GM12873 (cell line): ENCODE data around the gene SLC37A1.

Experiments used
- CTCF ChIP-seq: IDR thresholded peaks from 2 replicates; pipeline ENCODE4 v1.5.1; 2012; ENCODE audit warnings: low read depth, mild to moderate bottlenecking, moderate library complexity, low read length, control low read depth; ENCODE audit not compliant: insufficient read depth; ENCODE audit errors: missing control alignments

The SLC37A1 gene

GRCh38 chr21:42619841-42620240 is 106.2 kb downstream of the SLC37A1 start:
- no peak for TF ChIP-seq CTCF

GRCh38 chr21:42621166-42621818 is 107.6 kb downstream of the SLC37A1 start:
- no peak for TF ChIP-seq CTCF

GRCh38 chr21:42621819-42622177 is 108.1 kb downstream of the SLC37A1 start:
- TF ChIP-seq CTCF: no peak

DNA sequence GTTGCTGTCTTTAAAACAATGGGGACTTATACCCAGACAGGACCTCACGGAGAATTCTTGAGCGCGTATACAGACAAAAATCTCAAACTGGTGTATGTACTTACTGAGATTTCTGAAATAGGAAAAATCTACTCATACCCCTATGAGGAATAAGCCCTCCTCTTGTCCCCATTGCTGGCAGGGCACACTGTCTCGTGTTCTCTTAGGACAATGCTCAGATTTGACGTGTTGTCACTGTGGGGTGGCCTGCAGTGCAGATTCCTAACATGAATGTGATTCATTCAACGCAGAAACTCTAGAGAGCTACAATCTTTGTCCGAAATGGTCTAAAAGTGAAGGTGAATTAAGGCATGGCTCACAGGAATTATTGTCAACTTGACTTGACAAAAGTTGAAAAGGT is 108.6 kb downstream of the SLC37A1 start:
- TF ChIP-seq CTCF: no peak

GRCh38 chr21:42623694-42624093 is 110.0 kb downstream of the SLC37A1 start:
- no peak for TF ChIP-seq CTCF

DNA sequence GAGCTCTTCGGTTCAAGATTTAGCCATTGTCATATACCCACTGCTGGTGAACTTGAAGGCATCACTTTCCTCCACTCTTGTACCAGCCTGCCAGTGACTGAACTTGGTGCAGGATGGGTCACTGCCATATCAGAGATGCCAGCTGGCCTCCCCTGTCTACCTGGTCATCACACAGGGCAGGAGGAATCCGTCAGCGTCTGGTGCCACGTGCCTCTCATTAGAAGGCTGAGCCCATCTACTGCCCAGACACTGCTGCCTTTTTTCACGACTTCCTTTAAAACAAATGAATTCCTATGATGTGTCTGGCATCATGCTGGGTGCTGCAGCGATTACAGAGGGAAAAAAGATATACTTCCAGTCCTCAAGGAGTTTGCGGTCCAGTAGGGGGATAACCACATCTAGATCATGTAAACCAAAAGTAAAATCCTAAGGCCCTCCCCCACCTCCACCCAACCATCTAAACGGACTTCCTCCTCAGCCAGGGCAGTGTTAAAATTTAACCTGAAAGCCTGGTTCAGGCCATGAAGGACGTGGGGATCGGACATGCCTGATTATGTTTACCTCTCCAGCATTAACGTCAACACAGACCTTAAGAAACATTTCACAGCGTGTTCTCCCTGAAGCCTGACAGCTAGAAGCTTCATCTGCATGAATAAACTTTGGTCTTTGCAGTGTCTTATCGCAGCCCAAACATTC is 110.6 kb downstream of the SLC37A1 start:
- TF ChIP-seq CTCF: no peak

DNA sequence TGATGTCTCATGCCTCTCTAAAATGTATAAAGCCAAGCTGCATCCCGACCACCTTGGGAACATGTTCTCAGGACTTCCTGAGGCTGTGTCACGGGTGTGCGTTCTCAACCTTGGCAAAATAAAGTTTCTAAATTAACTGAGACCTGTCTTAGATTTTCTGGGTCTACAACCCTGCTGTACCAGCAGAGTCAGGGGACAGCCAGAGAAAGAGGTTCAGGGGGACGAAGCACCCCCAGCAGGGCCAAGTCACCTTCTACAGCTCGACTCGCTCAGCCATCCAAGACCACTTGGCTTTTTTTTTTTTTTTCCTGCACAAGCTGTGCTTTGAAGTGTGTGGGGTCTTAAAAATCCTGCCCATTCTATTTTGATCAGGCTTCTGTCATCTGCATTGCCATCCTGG is 111.3 kb downstream of the SLC37A1 start:
- TF ChIP-seq CTCF: no peak
